Pancreas (tissue), 10 donors: ENCODE measurements around the gene SCTR. TPM values are rescaled to one million over a fixed set of nuclear protein-coding genes. Genes with fewer than 3 reads are reported as not detected.
A peak's percentile ranks its signal among the peaks of the same experiment; 100 is the strongest.

Experiments
- ATAC-seq, 4 donors: fragments of 200-7000 bp; cut with Tn5 transposase; one replicate each; pipeline versions ENCODE4 v1.8.0 to v1.9.1; 2020; ENCODE audit warnings: mild to moderate bottlenecking in 4 of 4, moderate library complexity in 4 of 4
- DNase-seq, 6 donors: peaks; one replicate each; pipeline ENCODE4 v3.0.0-alpha.2; 2020
- FAIRE-seq: peaks from 2 replicates; lab custom pipeline; 2012; peaks lifted over from hg19 to GRCh38; lab: Jason Lieb, UNC
- H3K27ac ChIP-seq, 4 donors: fragments of 200-600 bp; sonication (generic); 1 replicate in 3 of 4; 2 replicates in 1 of 4; pipeline versions ENCODE4 v1.5.0 to v1.8.0; 2020
- H3K27me3 ChIP-seq, 4 donors: fragments of 200-600 bp; one replicate each; pipeline ENCODE4 v1.8.0; 2021
- H3K36me3 ChIP-seq, 3 donors: fragments of 200-600 bp; sonication (generic) in 1 of 3; one replicate each; pipeline versions ENCODE4 v1.5.0 to v1.8.0; 2020 to 2021
- H3K4me1 ChIP-seq, 3 donors: fragments of 200-600 bp; one replicate each; pipeline ENCODE4 v1.8.0; 2021
- H3K4me3 ChIP-seq, 4 donors: fragments of 200-600 bp; sonication (generic) in 2 of 4; one replicate each; pipeline versions ENCODE4 v1.5.0 to v1.8.0; 2020 to 2021
- H3K9me3 ChIP-seq, 4 donors: fragments of 200-600 bp; one replicate each; pipeline ENCODE4 v1.8.0; 2021
- WGBS, 2 donors: extraction: QIAGEN DNeasy Blood & Tissue Kit; methylation state at CpG; one replicate each; pipeline ENCODE4 v1.1.7; 2013; 5-methylcytosine and 5-hydroxymethylcytosine counted together
- intact Hi-C, 3 donors: fragments of 100-400 bp; cut with DNase I; formaldehyde crosslinking; loops; one replicate each; pipeline versions ENCODE4 v1.11.1 to v1.14.2; 2022
- polyA plus RNA-seq, 2 donors: library from polyadenylated mRNA; stranded (reverse); fragments of 200-250 nt; gene quantifications; one replicate each; pipeline ENCODE4 v1.2.3, GENCODE V29; 2013
- total RNA-seq, 6 donors: library from RNA; stranded (reverse); fragmentation: NEBNext Ultra II Directional in 4 of 6; extraction: Animal tissue kit (Norgen Biotek cat#: 25700) in 4 of 6; gene quantifications; one replicate each; pipeline versions ENCODE4 v1.2.1 to v1.2.4, GENCODE V29; 2021 to 2023
- TF ChIP-seq, protein P1 (sequence below), 4 donors: fragments of 200-600 bp; sonication (generic) in 3 of 4; IDR thresholded peaks; one replicate each; pipeline versions ENCODE4 v1.5.0 to v1.8.0; 2021; ENCODE audit warnings: antibody characterized with exemption in 4 of 4
- donor health status: healthy with polysubstance abuse.
- donor health status: DM: no; HTN: no; CAD: no; lungs with moderate emphysema.
- donor health status: DM: no; HTN: no; CAD: no.
- donor health status: control.
- donor health status: control.
- donor health status: Bipolar disorder and iron deficiency.
- donor health status: DM: yes; HTN: yes; CAD: no.
- donor health status: DM: no; HTN: no; CAD: no.
- donor health status: DM: no; HTN: no; CAD: no.
- donor health status: DM: yes; HTN: yes; CAD: no.

SCTR gene
- total and polyA plus RNA-seq, 8 donors, result 31.9 to 1,263 (median 84.7) TPM

GRCh38 chr2:119508756-119509155 lies 15.5 kb downstream of the SCTR start:
- no peak for FAIRE-seq

DNA sequence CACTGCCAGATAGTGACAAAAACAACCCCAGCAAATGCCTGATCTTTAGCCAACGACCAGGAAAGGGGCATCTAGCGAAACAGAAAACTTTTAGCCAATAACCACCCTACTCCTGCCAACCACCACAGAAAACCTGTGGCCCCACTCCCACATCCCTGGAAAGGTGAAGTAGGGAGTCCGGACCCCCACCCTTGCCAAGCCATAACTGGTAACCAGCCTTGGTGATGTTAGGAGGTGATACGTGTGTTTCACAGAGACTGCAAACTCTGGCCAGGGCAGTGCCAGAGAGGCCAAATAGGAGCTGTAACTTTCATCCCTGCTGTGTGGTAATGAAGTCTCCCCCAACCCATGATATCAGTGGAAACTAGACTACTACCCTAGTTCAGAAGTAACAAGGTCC lies 27.6 kb downstream of the SCTR start:
- intact Hi-C loops, result no loop called here
- WGBS, 2 donors, result 77 to 84% methylated on average over 4 of the region's 4 CpGs
- no peak for FAIRE-seq

More at GRCh38 chr2:119508756-119509155, 15.5 kb downstream of the SCTR start:
- H3K9me3 ChIP-seq, result no peaks in the 10 kb centered on the region
- H3K27me3 ChIP-seq, result no peaks in the 10 kb centered on the region
- ATAC-seq, result no peak
- H3K4me3 ChIP-seq, result no peak overlapping the region
- H3K4me1 ChIP-seq, result no peaks in the 10 kb centered on the region
- WGBS, 2 donors, result 78 to 79% methylated on average over 6 of the region's 6 CpGs
- H3K27ac ChIP-seq, result no peak overlapping the region
- no peak for DNase-seq
- intact Hi-C loops, result no loop called here
- no peaks in the 10 kb centered on the region for H3K36me3 ChIP-seq
- TF ChIP-seq, protein P1, sequence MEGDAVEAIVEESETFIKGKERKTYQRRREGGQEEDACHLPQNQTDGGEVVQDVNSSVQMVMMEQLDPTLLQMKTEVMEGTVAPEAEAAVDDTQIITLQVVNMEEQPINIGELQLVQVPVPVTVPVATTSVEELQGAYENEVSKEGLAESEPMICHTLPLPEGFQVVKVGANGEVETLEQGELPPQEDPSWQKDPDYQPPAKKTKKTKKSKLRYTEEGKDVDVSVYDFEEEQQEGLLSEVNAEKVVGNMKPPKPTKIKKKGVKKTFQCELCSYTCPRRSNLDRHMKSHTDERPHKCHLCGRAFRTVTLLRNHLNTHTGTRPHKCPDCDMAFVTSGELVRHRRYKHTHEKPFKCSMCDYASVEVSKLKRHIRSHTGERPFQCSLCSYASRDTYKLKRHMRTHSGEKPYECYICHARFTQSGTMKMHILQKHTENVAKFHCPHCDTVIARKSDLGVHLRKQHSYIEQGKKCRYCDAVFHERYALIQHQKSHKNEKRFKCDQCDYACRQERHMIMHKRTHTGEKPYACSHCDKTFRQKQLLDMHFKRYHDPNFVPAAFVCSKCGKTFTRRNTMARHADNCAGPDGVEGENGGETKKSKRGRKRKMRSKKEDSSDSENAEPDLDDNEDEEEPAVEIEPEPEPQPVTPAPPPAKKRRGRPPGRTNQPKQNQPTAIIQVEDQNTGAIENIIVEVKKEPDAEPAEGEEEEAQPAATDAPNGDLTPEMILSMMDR (IDR thresholded peaks at IDR 0.05), result no peak

GRCh38 chr2:119495948-119496347 lies 28.3 kb downstream of the SCTR start:
- Histone ChIP-seq H3K9me3 (no peaks in the 10 kb centered on the region), H3K4me3 (no peak overlapping the region), H3K4me1 (peaks cover 12 to 28% (median 25%) of the 10 kb centered on the region in 3 donors), H3K27me3 (no peaks in the 10 kb centered on the region), H3K27ac (peak overlapping the region; percentile 6 to 65 (median 40)), H3K36me3 (no peaks in the 10 kb centered on the region)
- FAIRE-seq (no peak), DNase-seq (peak in 1 of 6 donors; percentile 59), ATAC-seq (peak; percentile 24 to 82 (median 66))
- intact Hi-C loops, result no loop called here
- WGBS, 2 donors, result 39 to 40% methylated on average over 2 of the region's 2 CpGs
- TF ChIP-seq, protein P1 (IDR thresholded peaks at IDR 0.05), result no peak

More for the DNA sequence above, 27.6 kb downstream of the SCTR start:
- Histone ChIP-seq H3K27me3 (no peaks in the 10 kb centered on the region), H3K4me3 (no peak overlapping the region), H3K4me1 (peaks cover 12 to 21% (median 18%) of the 10 kb centered on the region in 3 donors), H3K36me3 (no peaks in the 10 kb centered on the region), H3K27ac (peak overlapping the region in 3 of 4 donors; percentile 6 to 65 (median 47)), H3K9me3 (no peaks in the 10 kb centered on the region)
- no peak for ATAC-seq
- no peak for DNase-seq
- TF ChIP-seq, protein P1 (IDR thresholded peaks at IDR 0.05), result no peak

DNA sequence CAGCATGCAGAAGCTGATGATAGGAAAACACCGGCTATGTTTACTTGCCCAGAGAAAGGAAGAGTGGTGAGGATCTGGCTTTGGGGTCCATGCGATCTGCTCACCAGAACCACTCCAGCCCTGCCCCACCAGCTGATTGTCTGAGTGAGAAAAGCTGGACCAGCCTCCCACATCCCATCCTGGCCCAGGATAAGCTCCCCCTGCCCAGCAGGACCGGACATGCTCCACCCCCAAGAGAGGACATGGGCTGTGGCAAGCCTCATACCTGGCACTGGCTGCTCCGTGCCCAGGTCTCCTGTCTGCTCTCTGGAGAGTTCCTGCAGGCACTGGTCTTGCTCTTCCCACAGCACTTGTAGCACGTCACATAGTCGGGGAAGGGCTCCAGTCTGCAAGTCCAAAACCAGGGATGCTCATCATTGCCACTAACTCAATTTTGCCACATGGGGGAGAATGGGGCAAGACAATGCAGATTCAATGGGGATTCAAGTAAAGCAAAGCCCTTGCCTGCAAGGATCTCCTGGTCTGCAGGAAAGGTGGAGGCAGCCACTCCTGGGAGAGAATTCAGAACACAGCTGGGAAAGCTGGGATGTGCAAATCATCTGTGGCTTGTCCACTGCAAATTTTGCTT lies 30.0 kb downstream of the SCTR start:
- H3K9me3 ChIP-seq, result no peaks in the 10 kb centered on the region
- no peaks in the 10 kb centered on the region for H3K27me3 ChIP-seq
- WGBS, 2 donors, result 76 to 77% methylated on average over 6 of the region's 6 CpGs
- peaks cover 19 to 45% (median 38%) of the 10 kb centered on the region in 3 donors for H3K4me1 ChIP-seq
- no peak for FAIRE-seq
- DNase-seq, result no peak
- no peaks in the 10 kb centered on the region for H3K36me3 ChIP-seq
- ATAC-seq, result no peak
- H3K27ac ChIP-seq, result peak overlapping the region in 2 of 4 donors; percentile 53 to 65
- TF ChIP-seq, protein P1 (IDR thresholded peaks at IDR 0.05), result no peak
- intact Hi-C loops, result no loop called here
- no peak overlapping the region for H3K4me3 ChIP-seq
